NCI-H1417 treated with DMSO at 0.1 percent for 48 hours (cell line): ENCODE data around the gene PRTN3.

Experiments
- DNase-seq: peaks from one replicate; lab custom pipeline; 2025; lab: John Stamatoyannopoulos, UW

The PRTN3 gene

DNA sequence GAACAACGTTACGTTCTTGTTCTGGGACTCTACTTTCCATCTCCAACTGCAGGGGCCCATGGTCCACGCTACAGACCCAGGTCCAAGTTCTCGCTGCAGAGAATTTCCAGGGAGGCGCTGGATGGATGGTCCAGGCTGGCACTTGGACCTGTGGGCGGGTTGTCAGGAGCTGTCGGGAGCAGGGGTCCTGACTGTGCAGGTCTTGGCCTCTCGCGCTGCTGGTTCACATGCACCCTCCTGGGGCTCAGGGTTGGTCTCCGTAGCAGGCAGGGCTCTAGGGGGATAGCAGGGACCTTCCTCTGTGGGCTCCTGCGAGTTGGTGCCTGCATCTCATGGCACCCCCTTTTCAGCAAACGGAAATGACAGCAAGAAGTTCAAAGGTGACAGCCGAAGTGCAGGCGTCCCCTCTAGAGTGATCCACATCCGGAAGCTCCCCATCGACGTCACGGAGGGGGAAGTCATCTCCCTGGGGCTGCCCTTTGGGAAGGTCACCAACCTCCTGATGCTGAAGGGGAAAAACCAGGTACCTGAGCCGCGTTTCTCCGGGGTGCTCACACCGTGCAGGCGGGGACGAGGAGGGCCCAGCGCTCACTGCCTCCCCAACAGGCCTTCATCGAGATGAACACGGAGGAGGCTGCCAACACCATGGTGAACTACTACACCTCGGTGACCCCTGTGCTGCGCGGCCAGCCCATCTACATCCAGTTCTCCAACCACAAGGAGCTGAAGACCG is 36.9 kb upstream of the PRTN3 start:
- no peak for DNase-seq

DNA sequence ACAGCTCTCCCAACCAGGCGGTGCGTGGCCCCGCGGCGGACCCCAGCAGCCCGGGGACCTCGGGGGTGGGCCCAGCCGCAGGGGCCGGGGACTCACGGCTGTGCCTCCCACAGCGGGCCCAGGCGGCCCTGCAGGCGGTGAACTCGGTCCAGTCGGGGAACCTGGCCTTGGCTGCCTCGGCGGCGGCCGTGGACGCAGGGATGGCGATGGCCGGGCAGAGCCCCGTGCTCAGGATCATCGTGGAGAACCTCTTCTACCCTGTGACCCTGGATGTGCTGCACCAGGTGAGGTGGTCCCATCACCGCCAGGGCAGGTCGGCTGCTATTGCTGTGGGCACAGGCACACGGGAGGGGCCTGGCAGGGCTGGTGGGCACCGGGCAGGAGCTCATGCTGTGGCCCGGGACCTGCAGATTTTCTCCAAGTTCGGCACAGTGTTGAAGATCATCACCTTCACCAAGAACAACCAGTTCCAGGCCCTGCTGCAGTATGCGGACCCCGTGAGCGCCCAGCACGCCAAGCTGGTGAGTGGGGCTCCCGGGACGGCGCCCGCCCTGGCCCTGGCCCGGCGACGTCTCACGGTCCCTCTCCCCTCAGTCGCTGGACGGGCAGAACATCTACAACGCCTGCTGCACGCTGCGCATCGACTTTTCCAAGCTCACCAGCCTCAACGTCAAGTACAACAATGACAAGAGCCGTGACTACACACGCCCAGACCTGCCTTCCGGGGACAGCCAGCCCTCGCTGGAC is 36.2 kb upstream of the PRTN3 start:
- no peak for DNase-seq

DNA sequence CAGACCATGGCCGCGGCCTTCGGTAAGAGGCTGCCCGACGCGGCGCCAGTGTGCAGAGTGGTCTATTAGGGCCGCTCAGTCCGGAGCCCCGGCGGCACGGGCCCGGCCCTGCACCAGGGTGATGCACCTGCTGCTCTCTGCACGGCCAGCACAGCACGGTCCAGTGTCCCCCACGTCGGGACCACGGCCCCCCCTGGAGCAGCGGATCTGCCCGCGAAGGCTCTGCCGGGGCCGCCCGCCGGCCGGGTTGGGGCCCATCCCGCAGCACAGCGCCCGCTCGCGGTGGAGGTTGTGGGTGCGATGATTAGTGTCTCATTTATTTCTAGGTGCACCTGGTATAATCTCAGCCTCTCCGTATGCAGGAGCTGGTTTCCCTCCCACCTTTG is 35.6 kb upstream of the PRTN3 start:
- DNase-seq = no peak

DNA sequence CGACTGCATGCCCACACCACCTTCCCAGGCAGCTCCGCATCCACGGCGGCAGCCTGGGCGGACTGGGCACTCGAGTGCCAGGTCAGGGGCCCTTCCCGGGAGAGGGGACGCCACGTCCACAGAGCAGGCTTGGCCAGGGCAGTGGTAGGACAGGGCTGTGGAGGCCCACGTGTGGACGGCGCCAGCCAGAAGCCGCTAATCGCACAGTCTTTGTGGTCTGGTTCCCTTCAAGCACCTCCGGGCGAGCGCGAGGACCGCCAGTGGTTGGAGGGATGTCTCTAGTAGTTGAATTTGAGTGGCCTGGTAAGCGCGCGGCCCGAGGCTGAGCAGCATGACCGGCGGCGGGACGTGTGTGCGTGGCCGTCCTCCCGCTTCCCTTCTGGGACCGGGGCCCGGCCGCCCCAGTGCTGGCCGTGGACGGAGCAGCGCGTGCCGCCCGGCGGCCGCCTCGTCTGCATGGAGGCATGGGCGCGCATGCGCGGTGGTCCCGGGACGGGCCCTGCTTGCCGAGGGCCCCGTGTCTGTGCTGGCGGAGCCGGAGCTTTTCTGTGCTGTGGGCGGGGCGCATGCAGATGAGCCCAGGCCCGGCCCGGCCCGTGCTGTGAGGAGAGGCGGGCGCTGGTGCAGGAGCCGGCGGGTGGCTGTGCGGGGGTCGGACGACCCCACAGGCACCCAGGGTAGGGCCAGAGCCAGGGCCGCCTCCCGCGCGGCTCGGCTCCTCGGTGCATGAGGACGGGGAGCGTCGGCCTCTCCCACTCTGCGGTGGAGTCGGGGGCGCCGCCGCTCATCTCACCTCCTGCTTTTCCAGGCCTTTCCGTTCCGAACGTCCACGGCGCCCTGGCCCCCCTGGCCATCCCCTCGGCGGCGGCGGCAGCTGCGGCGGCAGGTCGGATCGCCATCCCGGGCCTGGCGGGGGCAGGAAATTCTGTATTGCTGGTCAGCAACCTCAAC is 34.9 kb upstream of the PRTN3 start:
- DNase-seq = no peak

DNA sequence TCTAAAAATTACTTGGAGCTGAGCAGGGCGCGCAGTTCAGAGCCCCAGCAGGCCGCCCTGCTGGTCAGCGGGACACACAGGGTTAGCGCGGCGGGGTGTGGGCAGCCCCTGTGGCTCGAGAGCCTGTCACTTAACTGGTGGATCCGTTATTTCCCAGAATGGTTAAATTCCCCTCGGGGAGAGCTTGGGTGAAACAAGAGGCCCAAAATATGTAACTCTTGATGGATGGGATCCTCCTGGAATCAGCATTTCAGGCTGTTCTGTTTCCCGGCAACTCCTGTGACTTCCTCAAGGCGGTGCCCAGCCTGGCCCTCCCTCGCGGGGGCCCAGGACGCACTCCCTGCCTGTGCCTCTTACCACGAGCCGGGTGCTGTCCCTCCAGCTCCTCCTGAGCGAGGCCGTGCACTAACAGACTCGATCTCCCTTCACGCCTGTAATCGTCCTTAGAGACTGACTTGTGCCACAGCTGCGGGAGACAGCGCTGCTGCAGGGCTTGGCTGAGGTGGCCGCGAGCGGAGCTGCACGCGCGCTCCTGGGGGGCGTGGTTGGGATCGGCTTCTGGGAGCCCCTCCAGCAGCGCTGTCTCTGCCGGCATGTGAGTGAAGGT is 33.9 kb upstream of the PRTN3 start:
- DNase-seq = no peak

DNA sequence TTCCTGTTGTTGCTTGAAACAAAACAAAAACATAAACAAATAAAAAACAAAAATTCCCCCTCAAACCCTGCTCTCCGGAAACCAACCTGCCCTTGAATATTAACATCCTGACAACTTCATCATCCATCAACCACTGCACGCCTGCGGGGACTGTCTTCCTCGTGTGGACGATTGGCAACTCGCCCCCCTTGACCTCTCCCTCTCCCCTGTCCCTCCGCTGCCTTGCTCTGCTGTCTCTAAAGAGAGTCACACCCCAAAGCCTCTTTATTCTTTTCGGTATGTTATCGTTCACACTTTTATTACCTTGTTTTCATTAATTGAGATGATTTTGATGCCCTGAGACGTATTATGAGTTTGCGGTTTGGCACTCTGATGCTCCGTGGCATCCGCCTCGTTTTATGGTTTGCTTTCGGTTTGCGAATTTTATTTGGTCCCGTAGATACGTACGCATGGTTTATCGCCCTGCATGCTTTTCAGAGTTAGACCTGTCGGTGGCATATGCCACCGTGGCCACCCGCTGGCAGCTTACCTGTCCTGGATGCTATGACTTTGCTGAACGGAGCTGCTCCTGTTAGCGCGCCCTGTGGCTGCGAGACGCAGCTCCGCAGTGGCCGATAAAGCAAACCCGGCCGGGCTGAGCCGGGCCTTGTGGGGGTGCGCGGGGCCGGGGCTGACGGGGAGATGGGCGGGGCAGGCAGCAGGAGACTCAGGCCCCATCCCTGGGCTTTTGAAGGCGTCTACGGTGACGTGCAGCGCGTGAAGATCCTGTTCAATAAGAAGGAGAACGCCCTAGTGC is 33.0 kb upstream of the PRTN3 start:
- DNase-seq = no peak

DNA sequence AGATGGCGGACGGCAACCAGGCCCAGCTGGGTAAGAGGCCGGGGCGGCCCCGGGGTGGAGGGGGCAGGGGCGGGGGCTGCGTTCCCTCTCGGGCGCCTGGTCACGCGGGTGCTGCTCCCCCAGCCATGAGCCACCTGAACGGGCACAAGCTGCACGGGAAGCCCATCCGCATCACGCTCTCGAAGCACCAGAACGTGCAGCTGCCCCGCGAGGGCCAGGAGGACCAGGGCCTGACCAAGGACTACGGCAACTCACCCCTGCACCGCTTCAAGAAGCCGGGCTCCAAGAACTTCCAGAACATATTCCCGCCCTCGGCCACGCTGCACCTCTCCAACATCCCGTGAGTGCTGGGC is 32.4 kb upstream of the PRTN3 start:
- DNase-seq = no peak

DNA sequence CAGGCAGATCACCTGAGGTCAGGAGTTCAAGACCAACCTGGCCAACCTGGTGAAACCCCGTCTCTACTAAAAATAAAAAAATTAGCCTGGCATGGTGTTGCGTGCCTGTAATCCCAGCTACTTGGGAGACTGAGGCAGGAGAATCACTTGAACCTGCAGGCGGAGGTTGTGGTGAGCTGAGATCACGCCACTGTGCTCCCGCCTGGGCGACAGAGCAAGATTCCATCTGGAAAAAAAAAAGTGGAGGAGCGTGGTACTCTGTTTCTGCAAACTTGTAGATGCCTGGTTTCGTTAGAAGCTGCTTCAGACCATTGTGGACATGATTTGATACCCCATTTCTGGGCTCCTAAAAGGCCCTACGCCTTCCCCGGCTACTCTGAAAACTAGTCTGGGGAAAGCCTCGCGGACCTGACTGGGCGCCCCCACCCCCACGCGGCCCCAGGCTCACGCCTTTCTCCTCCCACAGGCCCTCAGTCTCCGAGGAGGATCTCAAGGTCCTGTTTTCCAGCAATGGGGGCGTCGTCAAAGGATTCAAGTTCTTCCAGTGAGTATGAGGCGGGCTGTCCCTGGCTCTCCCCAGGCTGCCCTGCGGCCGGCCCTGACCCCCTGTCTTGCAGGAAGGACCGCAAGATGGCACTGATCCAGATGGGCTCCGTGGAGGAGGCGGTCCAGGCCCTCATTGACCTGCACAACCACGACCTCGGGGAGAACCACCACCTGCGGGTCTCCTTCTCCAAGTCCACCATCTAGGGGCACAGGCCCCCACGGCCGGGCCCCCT is 30.5 kb upstream of the PRTN3 start:
- no peak for DNase-seq

DNA sequence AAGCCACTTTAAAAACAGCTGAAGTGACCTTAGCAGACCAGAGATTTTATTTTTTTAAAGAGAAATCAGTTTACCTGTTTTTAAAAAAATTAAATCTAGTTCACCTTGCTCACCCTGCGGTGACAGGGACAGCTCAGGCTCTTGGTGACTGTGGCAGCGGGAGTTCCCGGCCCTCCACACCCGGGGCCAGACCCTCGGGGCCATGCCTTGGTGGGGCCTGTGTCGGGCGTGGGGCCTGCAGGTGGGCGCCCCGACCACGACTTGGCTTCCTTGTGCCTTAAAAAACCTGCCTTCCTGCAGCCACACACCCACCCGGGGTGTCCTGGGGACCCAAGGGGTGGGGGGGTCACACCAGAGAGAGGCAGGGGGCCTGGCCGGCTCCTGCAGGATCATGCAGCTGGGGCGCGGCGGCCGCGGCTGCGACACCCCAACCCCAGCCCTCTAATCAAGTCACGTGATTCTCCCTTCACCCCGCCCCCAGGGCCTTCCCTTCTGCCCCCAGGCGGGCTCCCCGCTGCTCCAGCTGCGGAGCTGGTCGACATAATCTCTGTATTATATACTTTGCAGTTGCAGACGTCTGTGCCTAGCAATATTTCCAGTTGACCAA is 29.8 kb upstream of the PRTN3 start:
- no peak for DNase-seq

DNA sequence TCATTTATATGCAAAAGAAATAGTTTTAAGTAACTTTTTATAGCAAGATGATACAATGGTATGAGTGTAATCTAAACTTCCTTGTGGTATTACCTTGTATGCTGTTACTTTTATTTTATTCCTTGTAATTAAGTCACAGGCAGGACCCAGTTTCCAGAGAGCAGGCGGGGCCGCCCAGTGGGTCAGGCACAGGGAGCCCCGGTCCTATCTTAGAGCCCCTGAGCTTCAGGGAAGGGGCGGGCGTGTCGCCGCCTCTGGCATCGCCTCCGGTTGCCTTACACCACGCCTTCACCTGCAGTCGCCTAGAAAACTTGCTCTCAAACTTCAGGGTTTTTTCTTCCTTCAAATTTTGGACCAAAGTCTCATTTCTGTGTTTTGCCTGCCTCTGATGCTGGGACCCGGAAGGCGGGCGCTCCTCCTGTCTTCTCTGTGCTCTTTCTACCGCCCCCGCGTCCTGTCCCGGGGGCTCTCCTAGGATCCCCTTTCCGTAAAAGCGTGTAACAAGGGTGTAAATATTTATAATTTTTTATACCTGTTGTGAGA is 29.2 kb upstream of the PRTN3 start:
- DNase-seq = no peak

DNA sequence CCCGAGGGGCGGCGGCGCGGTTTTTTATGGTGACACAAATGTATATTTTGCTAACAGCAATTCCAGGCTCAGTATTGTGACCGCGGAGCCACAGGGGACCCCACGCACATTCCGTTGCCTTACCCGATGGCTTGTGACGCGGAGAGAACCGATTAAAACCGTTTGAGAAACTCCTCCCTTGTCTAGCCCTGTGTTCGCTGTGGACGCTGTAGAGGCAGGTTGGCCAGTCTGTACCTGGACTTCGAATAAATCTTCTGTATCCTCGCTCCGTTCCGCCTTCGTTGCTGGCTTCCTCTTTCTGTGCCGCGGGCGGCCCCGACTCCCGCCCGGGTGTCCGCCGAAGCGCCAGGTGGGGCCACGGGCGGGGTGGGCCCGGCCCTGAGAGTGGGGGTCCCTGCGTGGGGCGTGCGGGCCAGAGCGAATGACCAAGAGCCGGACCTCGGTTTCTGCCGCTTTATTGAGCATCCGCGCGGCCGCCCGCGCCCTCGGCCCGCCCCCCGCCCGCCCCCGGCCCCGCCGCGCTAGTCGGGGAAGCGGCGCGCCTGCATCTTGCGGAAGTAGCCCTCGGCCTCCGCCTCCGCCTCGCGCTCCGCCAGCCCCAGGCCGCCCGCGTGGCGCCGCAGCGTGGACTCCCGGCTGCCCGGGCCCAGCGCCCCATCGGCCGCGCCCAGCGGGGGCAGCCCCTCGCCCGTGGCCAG is 28.6 kb upstream of the PRTN3 start:
- no peak for DNase-seq

DNA sequence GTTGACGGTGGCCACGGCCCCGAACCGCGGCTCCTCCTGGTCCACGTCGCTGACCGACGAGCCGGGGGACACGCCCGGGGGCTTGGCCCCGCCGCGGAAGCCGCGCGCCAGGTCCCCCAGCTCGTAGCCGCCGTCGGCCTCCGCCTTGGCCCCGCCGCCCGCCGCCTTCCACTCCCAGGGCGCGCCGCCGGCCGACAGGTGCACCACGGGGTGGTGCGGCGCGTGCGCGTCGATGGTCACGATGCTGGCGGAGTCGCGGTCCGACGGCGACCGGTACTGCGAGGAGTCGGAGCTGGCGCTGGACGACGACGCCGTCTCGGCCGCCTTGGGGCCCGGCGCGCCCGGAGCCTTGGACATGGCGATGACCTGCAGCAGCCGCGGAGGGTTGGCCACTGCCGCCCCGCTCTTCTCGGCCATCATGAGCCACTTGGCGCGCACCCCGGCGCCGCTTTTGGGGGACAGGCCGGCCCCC is 28.0 kb upstream of the PRTN3 start:
- no peak for DNase-seq

DNA sequence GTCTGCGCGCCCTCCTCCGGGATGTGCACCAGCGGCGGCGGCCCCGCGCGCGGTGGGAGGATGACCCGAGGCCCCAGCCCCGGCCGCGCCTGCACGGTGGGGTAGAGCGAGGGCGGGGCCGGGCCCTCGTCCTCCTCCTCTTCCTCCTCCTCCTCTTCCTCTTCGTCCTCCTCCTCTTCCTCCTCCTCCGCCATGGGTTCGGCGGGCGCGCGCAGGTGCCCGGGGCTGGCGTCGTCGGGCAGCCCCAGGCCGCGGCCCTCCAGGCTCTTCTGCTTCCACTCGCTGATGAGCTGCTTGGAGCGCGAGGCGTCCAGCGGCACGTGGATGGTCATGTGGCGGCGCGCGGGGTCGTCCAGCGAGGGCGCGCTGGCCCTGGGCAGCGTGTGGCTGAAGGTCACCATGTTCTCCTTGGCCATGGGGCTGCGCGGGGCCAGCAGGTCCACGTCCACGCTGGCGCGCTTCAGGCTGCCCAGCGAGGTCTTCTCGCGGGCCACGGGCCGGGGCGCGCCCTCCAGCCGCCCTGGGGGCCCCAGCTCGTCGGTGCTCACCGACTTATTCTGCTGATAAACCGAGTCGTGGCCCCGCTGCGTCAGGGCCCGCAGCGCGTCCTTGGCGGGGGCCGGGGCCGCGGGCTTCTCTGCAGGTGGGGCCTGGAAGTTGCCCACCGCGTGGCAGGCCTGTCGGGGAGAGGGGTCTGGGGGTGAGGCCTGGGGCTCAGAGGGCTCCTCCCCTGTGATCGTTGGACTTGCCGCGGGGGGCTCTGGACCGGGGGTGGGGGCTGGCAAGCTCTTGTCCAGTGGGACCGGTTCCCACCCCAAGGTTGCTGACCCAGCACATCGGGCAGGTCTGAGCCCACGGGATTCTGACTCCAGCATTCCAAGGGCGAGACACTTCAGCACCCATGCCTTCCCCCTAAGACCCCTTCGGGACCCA is 27.3 kb upstream of the PRTN3 start:
- no peak for DNase-seq

DNA sequence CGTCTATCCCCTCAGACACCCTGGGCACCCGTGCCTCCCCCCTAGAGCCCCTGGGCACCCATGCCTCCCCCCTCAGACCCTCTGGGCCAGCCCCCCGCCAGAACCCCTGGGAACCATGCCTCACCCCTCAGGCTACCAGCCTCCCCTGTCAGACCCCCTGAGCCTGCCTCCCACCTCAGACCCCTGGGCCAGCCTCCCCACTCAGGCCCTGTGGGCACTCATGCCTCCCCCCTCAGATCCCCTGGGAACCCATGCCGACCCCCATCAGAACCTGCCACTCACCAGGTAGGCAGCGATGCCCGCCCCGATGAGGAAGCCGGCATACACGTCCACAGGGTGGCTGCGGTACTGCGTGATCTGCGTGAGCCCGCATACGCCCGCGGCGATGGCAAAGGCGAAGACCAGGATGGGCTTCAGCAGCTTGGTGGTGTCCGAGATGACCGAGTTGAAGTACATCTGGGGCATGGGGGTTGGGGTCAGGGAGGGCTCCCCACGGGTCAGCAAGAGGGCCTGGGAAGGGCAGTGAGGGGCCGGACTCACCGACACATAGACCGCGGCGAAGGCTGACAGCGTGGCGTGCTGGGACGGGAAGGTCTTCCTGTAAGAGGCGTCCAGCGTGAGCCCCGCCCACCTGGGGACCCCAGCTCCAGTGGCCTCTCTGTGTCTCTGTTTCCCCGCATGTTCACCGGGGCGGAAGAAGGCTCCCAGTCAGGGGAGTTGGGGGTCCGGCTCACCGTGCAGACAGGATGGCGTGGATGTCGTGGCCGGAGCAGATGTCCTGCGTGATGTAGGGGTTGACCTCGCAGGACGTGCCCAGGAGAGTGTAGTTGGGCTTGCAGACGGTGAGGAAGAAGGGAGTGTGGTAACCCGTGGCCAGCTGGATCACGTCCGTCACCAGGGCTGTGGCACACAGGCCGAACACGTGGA is 26.4 kb upstream of the PRTN3 start:
- no peak for DNase-seq

DNA sequence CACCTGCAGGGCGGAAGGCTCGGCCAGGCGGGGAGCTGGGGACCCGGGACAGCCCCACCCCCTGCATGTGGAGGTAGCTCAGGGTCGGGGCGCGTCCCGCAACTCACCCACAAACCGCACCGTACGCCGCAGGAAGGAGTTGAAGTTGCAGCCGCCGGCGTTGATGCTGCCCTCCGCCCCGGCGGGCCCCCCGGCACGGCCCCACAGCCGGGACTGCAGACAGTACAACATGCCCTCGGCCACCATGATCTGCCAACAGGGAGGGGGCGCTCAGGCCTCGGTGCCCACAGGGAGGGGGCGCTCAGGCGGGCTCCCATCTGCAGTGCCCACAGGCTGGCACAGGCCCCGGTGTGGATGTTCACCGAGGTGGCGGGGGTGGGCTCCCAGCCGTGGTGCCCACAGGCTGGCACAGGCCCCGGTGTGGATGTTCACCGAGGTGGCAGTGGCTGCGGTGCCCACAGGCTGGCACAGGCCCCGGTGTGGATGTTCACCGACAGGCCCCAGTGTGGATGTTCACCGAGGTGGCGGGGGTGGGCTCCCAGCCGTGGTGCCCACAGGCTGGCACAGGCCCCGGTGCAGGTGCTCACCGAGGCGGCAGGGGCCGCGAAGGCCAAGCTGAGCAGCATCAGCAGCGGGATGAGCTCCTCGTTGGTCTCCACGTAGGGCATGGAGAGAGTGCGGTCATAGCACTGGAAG is 25.6 kb upstream of the PRTN3 start:
- no peak for DNase-seq

DNA sequence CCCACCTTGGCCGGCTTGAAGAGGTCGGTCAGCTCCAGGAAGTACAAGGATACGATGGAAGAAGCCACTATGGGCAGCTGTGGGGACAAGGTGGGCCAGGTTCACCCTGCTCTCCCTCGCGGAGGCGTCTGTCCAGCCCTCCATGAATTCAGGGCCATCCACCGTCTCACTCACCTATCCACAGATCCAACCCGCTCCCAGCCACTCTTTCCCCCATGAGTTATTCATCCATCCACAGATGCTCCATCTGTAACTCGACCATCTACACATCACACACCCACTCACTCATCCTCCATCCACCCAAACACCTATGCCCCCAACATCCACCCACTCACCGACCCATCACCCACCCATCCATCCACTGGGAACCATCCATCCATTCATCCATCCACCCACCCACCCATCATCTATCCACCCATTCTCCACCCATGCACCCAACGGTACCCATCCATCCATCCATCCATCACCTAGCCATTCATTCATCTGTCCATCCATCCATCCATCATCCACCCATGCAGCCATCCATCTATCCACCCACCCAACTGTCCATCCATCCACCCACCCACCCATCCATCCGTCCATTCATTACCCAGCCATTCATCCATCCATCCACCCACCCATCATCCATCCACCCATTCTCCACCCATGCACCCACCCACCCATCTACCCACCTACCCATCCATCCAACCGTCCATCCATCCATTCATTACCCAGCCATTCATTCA is 24.9 kb upstream of the PRTN3 start:
- DNase-seq = no peak
